Liver (tissue), 9 donors: ENCODE results near the gene UCKL1. TPM values are rescaled to one million over a fixed set of nuclear protein-coding genes. Genes with fewer than 3 reads are reported as not detected.

Experiments
- DNase-seq: peaks from one replicate; pipeline ENCODE4 v3.0.0-alpha.2; 2017; ENCODE audit warnings: low spot score
- H3K27ac ChIP-seq, 2 donors: one replicate each; pipeline ENCODE4 v1.7.0; 2013; ENCODE audit warnings: inconsistent platforms in 2 of 2, low read length in 2 of 2, control low read depth in 1 of 2, low read depth in 1 of 2, mild to moderate bottlenecking in 1 of 2
- H3K27me3 ChIP-seq, 4 donors: one replicate each; pipeline versions ENCODE4 v1.6.1 to v1.7.0; 2013; ENCODE audit warnings: low read length in 3 of 4, inconsistent platforms in 1 of 4, mild to moderate bottlenecking in 1 of 4, moderate library complexity in 1 of 4; ENCODE audit not compliant: control insufficient read depth in 4 of 4, insufficient read depth in 4 of 4
- H3K36me3 ChIP-seq, 4 donors: one replicate each; pipeline versions ENCODE4 v1.6.1 to v1.7.0; 2013; ENCODE audit warnings: low read length in 3 of 4, mild to moderate bottlenecking in 3 of 4, low read depth in 1 of 4, moderate library complexity in 1 of 4; ENCODE audit not compliant: control insufficient read depth in 4 of 4, insufficient read depth in 3 of 4
- H3K4me1 ChIP-seq, 4 donors: one replicate each; pipeline versions ENCODE4 v1.6.1 to v1.7.0; 2013; ENCODE audit warnings: low read length in 3 of 4, mild to moderate bottlenecking in 3 of 4, moderate library complexity in 1 of 4; ENCODE audit not compliant: control insufficient read depth in 4 of 4, insufficient read depth in 4 of 4
- H3K4me3 ChIP-seq, 3 donors: one replicate each; pipeline versions ENCODE4 v1.6.1 to v1.7.0; 2013; ENCODE audit warnings: low read length in 3 of 3, control low read depth in 1 of 3, low read depth in 1 of 3, mild to moderate bottlenecking in 1 of 3
- H3K9ac ChIP-seq, 2 donors: one replicate each; pipeline ENCODE4 v1.7.0; 2013; ENCODE audit warnings: low read length in 2 of 2, mild to moderate bottlenecking in 2 of 2, moderate library complexity in 2 of 2, control low read depth in 1 of 2, low read depth in 1 of 2
- H3K9me3 ChIP-seq, 4 donors: one replicate each; pipeline versions ENCODE4 v1.6.1 to v1.7.0; 2013; ENCODE audit warnings: low read length in 3 of 4; ENCODE audit not compliant: control insufficient read depth in 4 of 4
- EGR1 ChIP-seq, 2 donors: IDR thresholded peaks; 2 replicates each; pipeline ENCODE4 v1.6.1; 2016 to 2018; ENCODE audit warnings: antibody characterized with exemption in 2 of 2, low read depth in 2 of 2
- FOXA1 ChIP-seq: IDR thresholded peaks from 2 replicates; pipeline ENCODE4 v1.6.1; 2016; ENCODE audit warnings: antibody characterized with exemption
- FOXA2 ChIP-seq: IDR thresholded peaks from 2 replicates; pipeline ENCODE4 v1.6.1; 2016; ENCODE audit warnings: antibody characterized with exemption
- GABPA ChIP-seq, 2 donors: IDR thresholded peaks in 1 of 2; conservative IDR thresholded peaks in 1 of 2; 2 replicates each; pipeline ENCODE4 v1.6.1; 2016; ENCODE audit warnings: antibody characterized with exemption in 2 of 2, mild to moderate bottlenecking in 1 of 2, moderate library complexity in 1 of 2
- HNF4A ChIP-seq, 2 donors: conservative IDR thresholded peaks; 2 replicates each; pipeline ENCODE4 v1.6.1; 2016; ENCODE audit warnings: antibody characterized with exemption in 2 of 2, mild to moderate bottlenecking in 2 of 2
- HNF4G ChIP-seq: IDR thresholded peaks from 2 replicates; pipeline ENCODE4 v1.6.1; 2016; ENCODE audit warnings: antibody characterized with exemption
- JUND ChIP-seq, 2 donors: IDR thresholded peaks; 2 replicates each; pipeline ENCODE4 v1.6.1; 2016; ENCODE audit warnings: antibody characterized with exemption in 2 of 2
- NR2F2 ChIP-seq: IDR thresholded peaks from 2 replicates; pipeline ENCODE4 v1.6.1; 2016; ENCODE audit warnings: antibody characterized with exemption
- RXRA ChIP-seq, 2 donors: IDR thresholded peaks; 2 replicates each; pipeline ENCODE4 v1.6.1; 2017 to 2018; ENCODE audit warnings: antibody characterized with exemption in 2 of 2, mild to moderate bottlenecking in 1 of 2
- SP1 ChIP-seq: IDR thresholded peaks from 2 replicates; pipeline ENCODE4 v1.6.1; 2018; ENCODE audit warnings: antibody characterized with exemption, mild to moderate bottlenecking
- TAF1 ChIP-seq: conservative IDR thresholded peaks from 2 replicates; pipeline ENCODE4 v1.6.1; 2016; ENCODE audit warnings: antibody characterized with exemption, mild to moderate bottlenecking
- YY1 ChIP-seq: IDR thresholded peaks from 2 replicates; pipeline ENCODE4 v1.6.1; 2016; ENCODE audit warnings: antibody characterized with exemption, mild to moderate bottlenecking
- WGBS: extraction: QIAGEN DNeasy Blood & Tissue Kit; methylation state at CpG from one replicate; pipeline ENCODE4 v1.1.7; 2013; 5-methylcytosine and 5-hydroxymethylcytosine counted together
- polyA plus RNA-seq, 2 donors: library from polyadenylated mRNA; stranded (reverse) in 1 of 2; unstranded in 1 of 2; fragments of 200-250 nt in 1 of 2; fragments of >200 nt in 1 of 2; fragmentation: Nextera tagmentation in 1 of 2; extraction: Ambion mirVana in 1 of 2; gene quantifications; one replicate each; pipeline versions ENCODE4 v1.2.1 to v1.2.3, GENCODE V29; 2013 to 2015
- total RNA-seq, 2 donors: library from RNA; depleted of rRNA; stranded (reverse); fragments of >200 nt; gene quantifications; one replicate each; pipeline ENCODE4 v1.2.3, GENCODE V29; 2014
- TF ChIP-seq, protein P1 (sequence below): IDR thresholded peaks from 2 replicates; pipeline ENCODE4 v1.6.1; 2016; ENCODE audit warnings: antibody characterized with exemption
- TF ChIP-seq, protein P2 (sequence below): fragments of 150-350 bp; IDR thresholded peaks from 2 replicates; pipeline ENCODE4 v1.5.1; 2017; ENCODE audit warnings: improper control_type of control experiment, low read depth, low read length; ENCODE audit not compliant: missing input control
- TF ChIP-seq, protein P3 (sequence below): IDR thresholded peaks from 2 replicates; pipeline ENCODE4 v1.6.1; 2016; ENCODE audit warnings: antibody characterized with exemption
- TF ChIP-seq, protein P4 (sequence below): IDR thresholded peaks from 2 replicates; pipeline ENCODE4 v1.6.1; 2016; ENCODE audit warnings: antibody characterized with exemption
- donor health status: healthy.
- donor health status: healthy.
- donor health status: healthy.
- donor health status: healthy.
- donor health status: healthy.

The UCKL1 gene
- total and polyA plus RNA-seq, 4 donors = 16.4 to 20.4 (median 18.3) TPM

DNA sequence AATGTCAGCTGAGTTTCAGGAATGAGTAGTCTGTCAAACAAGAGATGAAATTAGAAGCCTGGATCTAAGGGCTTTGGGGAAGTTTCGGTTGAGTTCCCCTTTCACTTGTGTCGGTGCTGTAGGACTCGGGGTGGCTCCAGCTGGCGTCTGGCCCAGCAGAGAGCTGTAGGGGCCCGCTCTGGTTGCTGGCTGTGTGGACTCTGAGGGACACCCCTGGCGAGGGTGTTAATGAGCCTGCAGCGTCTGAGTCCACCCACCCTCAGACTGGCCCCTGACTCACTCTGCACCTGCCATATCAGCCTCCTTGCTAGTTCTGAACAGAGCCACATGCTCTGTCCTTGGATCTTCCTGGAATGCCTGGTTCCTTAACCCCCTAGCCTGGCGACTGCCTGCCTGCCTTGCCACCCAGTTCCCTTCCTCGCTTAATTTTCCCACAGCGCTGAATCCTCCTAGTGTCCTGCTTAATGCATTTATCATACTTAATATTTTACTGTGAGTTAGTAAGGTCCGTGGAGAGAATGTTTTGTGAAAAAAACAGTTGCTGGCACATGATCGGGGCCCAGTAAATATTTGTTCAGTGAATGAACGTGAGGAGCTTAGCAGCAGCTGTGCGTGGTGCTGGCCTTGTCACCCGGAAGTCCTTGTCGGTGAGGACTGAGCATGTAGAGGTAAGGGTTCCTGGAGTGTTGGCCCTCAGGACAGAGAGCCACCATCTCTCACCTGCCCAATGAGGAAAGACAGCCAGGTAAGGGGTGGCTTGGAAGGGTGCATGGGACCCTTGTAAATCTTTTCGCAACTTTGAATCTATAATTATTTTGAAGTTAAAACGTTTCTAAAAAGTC lies 59.7 kb downstream of the UCKL1 start:
- Histone ChIP-seq H3K27me3 (no peaks in the 10 kb centered on the region), H3K4me1 (peaks cover 3 to 46% (median 28%) of the 10 kb centered on the region in 4 donors), H3K27ac (peak overlapping the region; percentile 86 to 87), H3K9me3 (no peaks in the 10 kb centered on the region), H3K36me3 (peaks cover 0 to 2% (median 0%) of the 10 kb centered on the region in 4 donors), H3K9ac (peak overlapping the region; percentile 64 to 93), H3K4me3 (peak overlapping the region; percentile 31 to 94 (median 90))
- WGBS = 6% methylated on average over 18 of the region's 18 CpGs
- peak; percentile 56 for DNase-seq
- TF ChIP-seq FOXA2 = peak; percentile 68
- TF ChIP-seq GABPA (IDR thresholded peaks at IDR 0.05 in 1 of 2, conservative IDR thresholded peaks at IDR 0.05 in 1 of 2) = peak in 1 of 2 donors; percentile 77
- TF ChIP-seq FOXA1 = no peak
- TF ChIP-seq SP1 = peak; percentile 34
- TF ChIP-seq RXRA (IDR thresholded peaks at IDR 0.05) = peak in 1 of 2 donors; percentile 74
- no peak for TF ChIP-seq JUND (IDR thresholded peaks at IDR 0.05)
- TF ChIP-seq, protein P1, sequence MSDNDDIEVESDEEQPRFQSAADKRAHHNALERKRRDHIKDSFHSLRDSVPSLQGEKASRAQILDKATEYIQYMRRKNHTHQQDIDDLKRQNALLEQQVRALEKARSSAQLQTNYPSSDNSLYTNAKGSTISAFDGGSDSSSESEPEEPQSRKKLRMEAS = peak; percentile 84
- TF ChIP-seq HNF4A (conservative IDR thresholded peaks at IDR 0.05) = peak; percentile 43
- TF ChIP-seq NR2F2 = peak; percentile 45

DNA sequence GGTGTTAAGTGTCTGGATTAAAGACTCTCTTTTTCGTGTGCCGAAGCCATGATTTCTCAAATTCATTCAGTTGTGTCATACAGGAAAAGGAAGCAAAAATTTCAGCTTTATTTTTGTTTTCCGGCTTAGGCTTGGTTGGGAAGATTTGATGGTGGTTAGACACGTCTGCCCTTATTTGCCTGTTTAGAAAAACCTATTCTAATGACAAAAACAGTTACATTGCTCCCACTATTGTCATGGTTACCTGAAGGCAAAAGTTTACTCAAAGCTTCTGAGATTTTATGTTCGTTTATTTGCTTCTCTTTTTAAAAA lies 60.3 kb downstream of the UCKL1 start:
- Histone ChIP-seq H3K9me3 (no peaks in the 10 kb centered on the region), H3K4me3 (peak overlapping the region; percentile 31 to 94 (median 90)), H3K4me1 (peaks cover 3 to 40% (median 28%) of the 10 kb centered on the region in 4 donors)

More for the DNA sequence above, 60.3 kb downstream of the UCKL1 start:
- Histone ChIP-seq H3K36me3 (peaks cover 0 to 7% (median 4%) of the 10 kb centered on the region in 4 donors), H3K9ac (peak overlapping the region; percentile 64 to 93), H3K27me3 (no peaks in the 10 kb centered on the region), H3K27ac (peak overlapping the region; percentile 86 to 87)
- TF ChIP-seq HNF4G = no peak
- TF ChIP-seq TAF1 = no peak
- TF ChIP-seq FOXA1 = no peak
- TF ChIP-seq NR2F2 = no peak
- TF ChIP-seq, protein P2, sequence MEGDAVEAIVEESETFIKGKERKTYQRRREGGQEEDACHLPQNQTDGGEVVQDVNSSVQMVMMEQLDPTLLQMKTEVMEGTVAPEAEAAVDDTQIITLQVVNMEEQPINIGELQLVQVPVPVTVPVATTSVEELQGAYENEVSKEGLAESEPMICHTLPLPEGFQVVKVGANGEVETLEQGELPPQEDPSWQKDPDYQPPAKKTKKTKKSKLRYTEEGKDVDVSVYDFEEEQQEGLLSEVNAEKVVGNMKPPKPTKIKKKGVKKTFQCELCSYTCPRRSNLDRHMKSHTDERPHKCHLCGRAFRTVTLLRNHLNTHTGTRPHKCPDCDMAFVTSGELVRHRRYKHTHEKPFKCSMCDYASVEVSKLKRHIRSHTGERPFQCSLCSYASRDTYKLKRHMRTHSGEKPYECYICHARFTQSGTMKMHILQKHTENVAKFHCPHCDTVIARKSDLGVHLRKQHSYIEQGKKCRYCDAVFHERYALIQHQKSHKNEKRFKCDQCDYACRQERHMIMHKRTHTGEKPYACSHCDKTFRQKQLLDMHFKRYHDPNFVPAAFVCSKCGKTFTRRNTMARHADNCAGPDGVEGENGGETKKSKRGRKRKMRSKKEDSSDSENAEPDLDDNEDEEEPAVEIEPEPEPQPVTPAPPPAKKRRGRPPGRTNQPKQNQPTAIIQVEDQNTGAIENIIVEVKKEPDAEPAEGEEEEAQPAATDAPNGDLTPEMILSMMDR = no peak
- no peak for TF ChIP-seq EGR1 (IDR thresholded peaks at IDR 0.05; ENCODE audit: low read depth in 2 of 2)
- TF ChIP-seq SP1 = no peak
- TF ChIP-seq, protein P3, sequence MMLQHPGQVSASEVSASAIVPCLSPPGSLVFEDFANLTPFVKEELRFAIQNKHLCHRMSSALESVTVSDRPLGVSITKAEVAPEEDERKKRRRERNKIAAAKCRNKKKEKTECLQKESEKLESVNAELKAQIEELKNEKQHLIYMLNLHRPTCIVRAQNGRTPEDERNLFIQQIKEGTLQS = no peak
- TF ChIP-seq, protein P1 = no peak
- TF ChIP-seq YY1 = no peak
- TF ChIP-seq, protein P4, sequence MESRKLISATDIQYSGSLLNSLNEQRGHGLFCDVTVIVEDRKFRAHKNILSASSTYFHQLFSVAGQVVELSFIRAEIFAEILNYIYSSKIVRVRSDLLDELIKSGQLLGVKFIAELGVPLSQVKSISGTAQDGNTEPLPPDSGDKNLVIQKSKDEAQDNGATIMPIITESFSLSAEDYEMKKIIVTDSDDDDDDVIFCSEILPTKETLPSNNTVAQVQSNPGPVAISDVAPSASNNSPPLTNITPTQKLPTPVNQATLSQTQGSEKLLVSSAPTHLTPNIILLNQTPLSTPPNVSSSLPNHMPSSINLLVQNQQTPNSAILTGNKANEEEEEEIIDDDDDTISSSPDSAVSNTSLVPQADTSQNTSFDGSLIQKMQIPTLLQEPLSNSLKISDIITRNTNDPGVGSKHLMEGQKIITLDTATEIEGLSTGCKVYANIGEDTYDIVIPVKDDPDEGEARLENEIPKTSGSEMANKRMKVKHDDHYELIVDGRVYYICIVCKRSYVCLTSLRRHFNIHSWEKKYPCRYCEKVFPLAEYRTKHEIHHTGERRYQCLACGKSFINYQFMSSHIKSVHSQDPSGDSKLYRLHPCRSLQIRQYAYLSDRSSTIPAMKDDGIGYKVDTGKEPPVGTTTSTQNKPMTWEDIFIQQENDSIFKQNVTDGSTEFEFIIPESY = no peak
- no peak for TF ChIP-seq HNF4A (conservative IDR thresholded peaks at IDR 0.05)
- no peak for TF ChIP-seq RXRA (IDR thresholded peaks at IDR 0.05)
- under 1% methylated on average over 5 of the region's 5 CpGs for WGBS
- no peak for DNase-seq
